Measurements from ENCODE around the gene FAM107A. TPM values are rescaled to one million over a fixed set of nuclear protein-coding genes. Genes with fewer than 3 reads are reported as not detected.
A peak's percentile ranks its signal among the peaks of the same experiment; 100 is the strongest.

FAM107A gene
- total and polyA plus RNA-seq, 9 of the 15 experiments (the other 6 are each of a cell fraction or from before 2014, with no cell fraction given): 0.07 TPM; not detected in 8

DNA sequence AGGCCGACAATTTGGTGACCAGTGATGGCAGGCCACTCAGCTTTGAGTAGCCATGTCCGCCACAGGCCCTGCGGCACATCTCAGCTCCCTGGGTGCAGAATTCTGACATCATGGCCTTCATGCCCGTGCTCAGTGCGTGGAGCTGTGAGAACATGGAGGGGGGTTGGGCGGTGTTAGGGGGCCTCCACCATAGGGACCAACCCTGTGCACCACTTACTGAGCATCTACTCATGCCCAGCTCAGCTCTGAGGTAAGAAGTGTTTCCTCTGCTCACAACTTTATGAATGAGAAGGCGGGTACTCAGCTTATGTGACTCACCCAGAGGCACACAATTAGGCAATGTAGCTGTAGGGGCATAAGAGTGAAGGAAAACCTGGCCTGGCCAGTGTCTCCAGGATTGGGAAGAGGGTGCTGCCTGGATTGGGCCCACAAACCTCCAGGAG lies 50.7 kb downstream of the FAM107A start:
- no TSS peak for BruUV-seq (replicated peaks)
- ATAC-seq: no peak
- 0 out of 5 replicates have a peak, but pooled peaks cover 0 to 5% of the 10 kb centered on the region in 2 experiments for H3K27me3 ChIP-seq (ENCODE audit: control insufficient read depth in 2 of 2, insufficient read depth in 2 of 2, low read length in 2 of 2)
- ChIA-PET POLR2A (no interaction called here), CTCF (ENCODE audit: low intra/inter-chr PET ratio) (no interaction called here)
- no peak overlapping the region for H3K27ac ChIP-seq (ENCODE audit: extremely low read depth, low read depth, low read length)
- no peak overlapping the region for H3K4me3 ChIP-seq
- in situ Hi-C loops (cut with MboI) (no loop called here), intact Hi-C loops (cut with micrococcal nuclease) (no loop called here)
- no peak overlapping the region for H3K9ac ChIP-seq (ENCODE audit: insufficient read depth in 1 of 2, low read depth in 2 of 2, low read length in 2 of 2)
- no peak overlapping the region for H2AFZ ChIP-seq (ENCODE audit: low read depth, low read length)
- no peak overlapping the region for H3K4me2 ChIP-seq (ENCODE audit: insufficient read depth, low read length)
- H3K4me1 ChIP-seq (replicated peaks in 1 of 2; ENCODE audit: control insufficient read depth in 2 of 2, insufficient read depth in 2 of 2, low read length in 2 of 2): peaks cover 10 to 12% of the 10 kb centered on the region in 2 experiments; a peak in 4 of 5 replicates
- no peaks in the 10 kb centered on the region for H3K36me3 ChIP-seq (ENCODE audit: control insufficient read depth, insufficient read depth, low read length)
- WGBS (ENCODE audit: insufficient coverage, low coverage, missing lambda C conversion rate): 29% methylated on average over 6 of the region's 7 CpGs
- no peaks in the 10 kb centered on the region for H3K9me3 ChIP-seq (replicated peaks; ENCODE audit: control insufficient read depth, insufficient read depth, low read depth, low read length)
- TF ChIP-seq ZZZ3 (IDR thresholded peaks at IDR 0.05) (no peak), NEUROD1 (IDR thresholded peaks at IDR 0.05; ENCODE audit: borderline replicate concordance, low read depth, low read length, partially characterized antibody) (peak; percentile 36)
- no peaks in the 10 kb centered on the region for H3K9me1 ChIP-seq (ENCODE audit: control insufficient read depth, insufficient read depth, low read length)
- DNase-seq (ENCODE audit: extremely low read depth in 1 of 4, low spot score in 3 of 4): no peak
- no peaks in the 10 kb centered on the region for H4K20me1 ChIP-seq (replicated peaks; ENCODE audit: control insufficient read depth, insufficient read depth, low read length)
- H3K79me2 ChIP-seq (ENCODE audit: control insufficient read depth, insufficient read depth, low read length): no peaks in the 10 kb centered on the region
- FAIRE-seq: no peak

DNA sequence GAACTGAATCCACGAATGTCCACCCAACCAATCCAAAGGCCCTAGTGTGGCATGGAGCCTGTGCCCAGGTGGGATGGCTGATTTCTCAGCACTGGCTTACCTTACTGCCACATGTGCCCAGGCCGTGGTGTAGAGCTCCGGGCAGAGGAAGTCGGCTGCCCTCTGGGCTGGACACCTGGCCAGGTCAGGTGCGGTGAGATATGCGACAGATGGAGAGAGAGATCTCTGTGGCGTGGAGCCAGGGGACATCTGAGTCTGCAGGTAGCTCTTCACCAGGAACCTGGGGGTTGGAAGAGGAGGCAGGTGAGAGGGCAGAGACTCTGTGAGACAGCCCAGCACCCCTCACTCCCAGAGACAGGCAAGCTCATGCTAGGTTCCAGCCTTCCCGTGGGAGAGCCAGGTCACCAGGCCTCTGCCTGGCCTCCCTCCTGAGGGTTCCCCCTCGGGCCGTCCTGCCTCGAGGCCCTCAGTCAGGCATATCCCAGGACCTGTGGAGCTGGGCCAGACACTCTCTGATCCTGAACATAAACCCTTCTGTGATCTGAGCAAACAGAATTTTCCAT lies 52.8 kb downstream of the FAM107A start:
- no peak overlapping the region for H3K4me3 ChIP-seq
- no peak overlapping the region for H3K4me2 ChIP-seq (ENCODE audit: insufficient read depth, low read length)
- no peaks in the 10 kb centered on the region for H4K20me1 ChIP-seq (replicated peaks; ENCODE audit: control insufficient read depth, insufficient read depth, low read length)
- H3K79me2 ChIP-seq (ENCODE audit: control insufficient read depth, insufficient read depth, low read length): no peaks in the 10 kb centered on the region
- DNase-seq (ENCODE audit: extremely low read depth in 1 of 4, low spot score in 3 of 4) (no peak), ATAC-seq (no peak), FAIRE-seq (no peak)
- POLR2A ChIA-PET: no interaction called here
- CTCF ChIA-PET (ENCODE audit: low intra/inter-chr PET ratio): no interaction called here
- intact Hi-C loops (cut with micrococcal nuclease): no loop called here
- H3K9me3 ChIP-seq (replicated peaks; ENCODE audit: control insufficient read depth, insufficient read depth, low read depth, low read length): no peaks in the 10 kb centered on the region
- no peak for TF ChIP-seq ZNF76 (CRISPR knock-in tag; IDR thresholded peaks at IDR 0.05; ENCODE audit: borderline replicate concordance)
- TF ChIP-seq, protein P1, sequence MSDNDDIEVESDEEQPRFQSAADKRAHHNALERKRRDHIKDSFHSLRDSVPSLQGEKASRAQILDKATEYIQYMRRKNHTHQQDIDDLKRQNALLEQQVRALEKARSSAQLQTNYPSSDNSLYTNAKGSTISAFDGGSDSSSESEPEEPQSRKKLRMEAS (CRISPR knock-in tag; IDR thresholded peaks at IDR 0.05): no peak
- TF ChIP-seq, protein P2, sequence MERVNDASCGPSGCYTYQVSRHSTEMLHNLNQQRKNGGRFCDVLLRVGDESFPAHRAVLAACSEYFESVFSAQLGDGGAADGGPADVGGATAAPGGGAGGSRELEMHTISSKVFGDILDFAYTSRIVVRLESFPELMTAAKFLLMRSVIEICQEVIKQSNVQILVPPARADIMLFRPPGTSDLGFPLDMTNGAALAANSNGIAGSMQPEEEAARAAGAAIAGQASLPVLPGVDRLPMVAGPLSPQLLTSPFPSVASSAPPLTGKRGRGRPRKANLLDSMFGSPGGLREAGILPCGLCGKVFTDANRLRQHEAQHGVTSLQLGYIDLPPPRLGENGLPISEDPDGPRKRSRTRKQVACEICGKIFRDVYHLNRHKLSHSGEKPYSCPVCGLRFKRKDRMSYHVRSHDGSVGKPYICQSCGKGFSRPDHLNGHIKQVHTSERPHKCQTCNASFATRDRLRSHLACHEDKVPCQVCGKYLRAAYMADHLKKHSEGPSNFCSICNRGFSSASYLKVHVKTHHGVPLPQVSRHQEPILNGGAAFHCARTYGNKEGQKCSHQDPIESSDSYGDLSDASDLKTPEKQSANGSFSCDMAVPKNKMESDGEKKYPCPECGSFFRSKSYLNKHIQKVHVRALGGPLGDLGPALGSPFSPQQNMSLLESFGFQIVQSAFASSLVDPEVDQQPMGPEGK (CRISPR knock-in tag; IDR thresholded peaks at IDR 0.05; ENCODE audit: borderline replicate concordance): no peak
- TF ChIP-seq ZNF224 (CRISPR knock-in tag; IDR thresholded peaks at IDR 0.05): no peak
- TF ChIP-seq RBM14 (IDR thresholded peaks at IDR 0.05; ENCODE audit: borderline replicate concordance, insufficient read depth, low read depth, low read length): no peak
- TF ChIP-seq ZNF197 (CRISPR knock-in tag; IDR thresholded peaks at IDR 0.05; ENCODE audit: low read depth): no peak
- H3K9ac ChIP-seq (ENCODE audit: insufficient read depth in 1 of 2, low read depth in 2 of 2, low read length in 2 of 2): 0 out of 4 replicates have a peak overlapping the region, but pooled peaks of 1 of the 2 experiments have one; percentile 13
- H3K9me1 ChIP-seq (ENCODE audit: control insufficient read depth, insufficient read depth, low read length): no peaks in the 10 kb centered on the region
- no peak overlapping the region for H2AFZ ChIP-seq (ENCODE audit: low read depth, low read length)
- BruUV-seq (replicated peaks): no TSS peak
- no peaks in the 10 kb centered on the region for H3K36me3 ChIP-seq (ENCODE audit: control insufficient read depth, insufficient read depth, low read length)
- in situ Hi-C loops (cut with MboI): no loop called here
- H3K27ac ChIP-seq (ENCODE audit: extremely low read depth, low read depth, low read length): no peak overlapping the region
- 0 out of 5 replicates have a peak, but pooled peaks cover 0 to 2% of the 10 kb centered on the region in 2 experiments for H3K27me3 ChIP-seq (ENCODE audit: control insufficient read depth in 2 of 2, insufficient read depth in 2 of 2, low read length in 2 of 2)
- WGBS (ENCODE audit: insufficient coverage, low coverage, missing lambda C conversion rate): 48% methylated on average over 9 of the region's 11 CpGs
- peaks cover 15 to 25% of the 10 kb centered on the region in 2 experiments; a peak in 4 of 5 replicates for H3K4me1 ChIP-seq (replicated peaks in 1 of 2; ENCODE audit: control insufficient read depth in 2 of 2, insufficient read depth in 2 of 2, low read length in 2 of 2)
